ENCODE results near the gene MYO5B.

DNA sequence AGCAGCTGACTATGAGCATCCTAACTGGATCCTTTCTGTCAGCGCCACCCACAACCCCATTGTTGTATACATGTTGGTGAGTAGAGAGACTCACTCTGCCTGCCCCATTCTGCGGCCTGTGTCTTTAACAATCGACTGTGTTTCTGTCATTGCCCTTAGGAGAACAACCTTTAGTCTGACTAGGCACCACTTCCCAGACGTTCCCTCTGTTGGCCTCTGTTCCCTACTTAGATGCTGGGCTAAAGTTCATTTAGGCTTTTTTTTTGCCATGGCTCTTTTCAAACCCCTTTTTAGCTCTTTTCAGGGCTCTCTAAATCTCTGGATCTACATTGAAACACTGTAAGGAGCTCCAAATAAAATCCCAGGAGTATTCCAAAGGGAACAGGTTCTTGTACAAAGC is 361.1 kb downstream of the MYO5B start:
- TF ChIP-seq, protein P1, sequence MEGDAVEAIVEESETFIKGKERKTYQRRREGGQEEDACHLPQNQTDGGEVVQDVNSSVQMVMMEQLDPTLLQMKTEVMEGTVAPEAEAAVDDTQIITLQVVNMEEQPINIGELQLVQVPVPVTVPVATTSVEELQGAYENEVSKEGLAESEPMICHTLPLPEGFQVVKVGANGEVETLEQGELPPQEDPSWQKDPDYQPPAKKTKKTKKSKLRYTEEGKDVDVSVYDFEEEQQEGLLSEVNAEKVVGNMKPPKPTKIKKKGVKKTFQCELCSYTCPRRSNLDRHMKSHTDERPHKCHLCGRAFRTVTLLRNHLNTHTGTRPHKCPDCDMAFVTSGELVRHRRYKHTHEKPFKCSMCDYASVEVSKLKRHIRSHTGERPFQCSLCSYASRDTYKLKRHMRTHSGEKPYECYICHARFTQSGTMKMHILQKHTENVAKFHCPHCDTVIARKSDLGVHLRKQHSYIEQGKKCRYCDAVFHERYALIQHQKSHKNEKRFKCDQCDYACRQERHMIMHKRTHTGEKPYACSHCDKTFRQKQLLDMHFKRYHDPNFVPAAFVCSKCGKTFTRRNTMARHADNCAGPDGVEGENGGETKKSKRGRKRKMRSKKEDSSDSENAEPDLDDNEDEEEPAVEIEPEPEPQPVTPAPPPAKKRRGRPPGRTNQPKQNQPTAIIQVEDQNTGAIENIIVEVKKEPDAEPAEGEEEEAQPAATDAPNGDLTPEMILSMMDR (IDR thresholded peaks at IDR 0.05; ENCODE audit: low read length) = no peak
- no peak for TF ChIP-seq EZH2 (optimal IDR thresholded peaks at IDR 0.05; ENCODE audit: low read depth, low read length)
